Stimulated activated naive CD4-positive, alpha-beta T cell treated with Interleukin-2 at 50 U/mL for 16 hours (primary cell): ENCODE results near the gene C3AR1.
"Not testable (repeated sequence)": the region's sequence is repeated elsewhere in the genome, so short reads cannot be mapped to it uniquely, and the experiment has no call there.

Experiments used
- DNase-seq: peaks from one replicate; lab custom pipeline; 2025; lab: John Stamatoyannopoulos, UW

The C3AR1 gene

GRCh38 chr12:8028267-8028666 lies 37.9 kb downstream of the C3AR1 start:
- DNase-seq = no peak

GRCh38 chr12:8027856-8028255 lies 38.3 kb downstream of the C3AR1 start:
- no peak for DNase-seq

GRCh38 chr12:8026291-8026900 lies 39.8 kb downstream of the C3AR1 start:
- DNase-seq = peak; percentile 94

GRCh38 chr12:8018666-8019581 lies 47.2 kb downstream of the C3AR1 start:
- no peak for DNase-seq

GRCh38 chr12:8018213-8018612 lies 47.9 kb downstream of the C3AR1 start:
- DNase-seq = not testable (repeated sequence)

- no peak for DNase-seq
Measured at GRCh38 chr12:8014836-8015235, 51.3 kb downstream of the C3AR1 start.

GRCh38 chr12:8012651-8013309 lies 53.4 kb downstream of the C3AR1 start:
- DNase-seq = no peak

GRCh38 chr12:8011331-8011730 lies 54.8 kb downstream of the C3AR1 start:
- DNase-seq = no peak
